NCI-H510A (cell line): ENCODE data around the gene ASIC2.

ENCODE experiments used
- DNase-seq: peaks from one replicate; lab custom pipeline; 2025; lab: John Stamatoyannopoulos, UW

The ASIC2 gene

GRCh38 chr17:33152783-33153182 lies 140.3 kb downstream of the ASIC2 start:
- DNase-seq: no peak

DNA sequence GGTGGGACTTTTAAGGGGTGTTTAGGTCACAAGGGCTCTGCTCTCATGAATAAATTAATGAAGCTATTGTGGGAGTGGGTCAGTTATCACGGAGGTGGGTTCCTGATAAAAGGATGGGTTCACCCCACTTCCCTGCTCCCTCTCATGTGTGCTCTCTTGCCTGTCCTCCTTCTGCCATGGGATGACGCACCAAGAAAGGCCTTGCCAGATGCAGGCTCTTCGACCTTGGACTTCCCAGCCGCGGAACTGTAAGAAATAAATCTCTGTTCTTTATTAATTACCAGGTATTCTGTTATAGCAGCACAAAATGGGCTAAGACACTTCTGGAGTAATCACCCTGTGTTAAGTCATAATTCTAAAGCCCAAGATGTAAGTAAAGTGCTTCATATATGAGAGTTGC lies 141.5 kb downstream of the ASIC2 start:
- DNase-seq: no peak

GRCh38 chr17:33145941-33146340 lies 147.2 kb downstream of the ASIC2 start:
- no peak for DNase-seq

- DNase-seq: no peak
Observed at GRCh38 chr17:33144837-33145236, 148.3 kb downstream of the ASIC2 start.

DNA sequence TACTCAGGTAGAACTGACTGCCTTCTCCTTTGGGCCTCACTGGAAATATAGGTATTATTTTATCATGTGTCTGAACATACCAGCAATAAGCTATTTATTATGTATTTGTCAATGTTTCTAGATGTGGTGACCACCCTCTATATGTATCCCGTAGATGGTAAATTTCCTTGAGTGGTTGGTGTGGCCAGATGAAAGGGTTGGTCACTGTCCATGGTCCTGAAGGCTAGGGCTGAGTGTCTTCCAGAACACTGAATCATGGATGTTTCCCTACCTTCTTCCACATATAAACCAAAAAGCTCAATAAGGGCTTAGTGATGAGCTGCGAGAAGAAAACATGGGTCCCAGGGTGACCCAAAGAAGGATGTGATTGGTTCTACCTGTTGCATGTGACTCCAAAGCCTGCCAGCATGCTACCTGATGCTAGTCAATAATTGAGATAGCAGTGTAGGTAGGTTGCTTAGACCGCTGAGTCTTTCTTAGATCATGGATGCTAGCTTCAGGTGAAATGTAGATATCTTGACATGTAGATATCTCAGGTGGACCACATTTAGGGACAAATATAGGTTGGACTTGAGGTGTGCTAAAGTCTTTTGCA lies 150.3 kb downstream of the ASIC2 start:
- no peak for DNase-seq

DNA sequence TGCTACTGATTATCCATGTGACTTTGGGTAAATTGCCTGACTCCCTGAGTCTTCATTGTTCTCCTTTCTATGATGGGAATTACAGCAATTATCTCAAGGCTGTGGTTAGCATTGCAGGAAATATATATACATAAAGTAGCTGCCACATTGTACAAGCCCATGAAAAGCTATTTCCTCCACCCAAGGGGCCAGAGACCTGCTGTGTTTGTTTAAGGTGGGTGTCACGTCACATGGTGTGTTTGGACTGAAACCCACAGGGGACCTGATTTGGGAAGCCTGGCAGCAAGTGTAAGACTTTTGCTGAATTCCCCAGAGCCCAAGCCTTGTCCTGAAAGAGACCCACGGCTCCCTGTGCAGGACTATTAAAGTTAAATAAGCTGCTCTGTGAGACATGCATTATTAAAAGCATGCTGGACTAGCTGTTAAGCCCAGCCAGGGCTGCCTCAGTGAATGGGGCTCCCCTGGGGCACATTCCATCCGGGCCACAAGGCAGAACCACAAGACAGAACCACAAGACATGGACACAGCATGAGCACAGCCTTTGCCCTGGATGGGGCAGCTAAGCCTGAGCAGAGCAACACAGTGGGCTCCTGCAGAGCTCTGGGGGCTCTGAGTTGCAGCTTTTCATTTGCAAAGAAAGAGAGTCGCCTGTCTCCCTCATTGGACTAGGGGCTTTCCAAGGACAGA lies 152.5 kb downstream of the ASIC2 start:
- DNase-seq: no peak

- no peak for DNase-seq
Observed at GRCh38 chr17:33138627-33139026, 154.5 kb downstream of the ASIC2 start.

GRCh38 chr17:33137426-33137825 lies 155.7 kb downstream of the ASIC2 start:
- DNase-seq: no peak

- no peak for DNase-seq
Observed at GRCh38 chr17:33135691-33136090, 157.4 kb downstream of the ASIC2 start.

DNA sequence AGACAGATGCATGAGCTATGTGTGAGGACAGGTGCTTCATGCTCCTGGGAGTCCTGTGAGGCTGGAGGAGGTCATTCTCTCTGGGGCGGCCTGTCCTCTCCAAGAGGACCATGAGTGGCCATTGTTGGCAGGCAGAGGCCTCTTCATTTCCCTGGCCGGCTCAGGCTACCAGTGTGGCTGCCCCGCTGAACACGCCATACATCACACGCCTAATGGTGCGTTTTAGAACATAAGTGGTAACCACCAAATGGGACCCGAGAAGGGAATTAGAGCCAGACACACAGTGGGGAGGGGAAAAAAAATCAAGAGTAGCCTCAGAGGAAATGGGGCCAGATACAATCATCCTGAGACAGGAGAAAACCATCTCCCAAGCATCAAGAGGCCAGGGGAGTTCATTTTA lies 161.5 kb downstream of the ASIC2 start:
- peak; percentile 8 for DNase-seq

GRCh38 chr17:33127706-33128105 lies 165.4 kb downstream of the ASIC2 start:
- DNase-seq: no peak

DNA sequence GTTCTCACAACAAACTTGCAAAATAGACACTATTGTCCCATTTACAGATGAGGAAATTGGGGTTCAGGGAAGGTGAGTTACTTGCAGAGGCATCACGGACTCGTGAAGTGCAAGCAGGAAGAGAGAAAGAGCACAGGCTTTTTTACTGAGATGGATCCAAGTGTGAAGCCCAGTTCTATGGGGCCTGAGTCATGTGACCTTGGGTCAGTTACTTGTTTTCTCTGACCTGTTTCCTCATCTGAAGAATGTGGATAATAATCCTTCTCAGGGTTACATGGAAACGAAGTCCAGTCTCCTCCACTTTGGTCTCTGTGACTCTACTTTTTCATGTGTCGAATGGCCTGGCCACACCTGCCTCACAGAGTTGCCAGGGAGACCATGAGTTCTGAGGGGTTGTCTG lies 167.0 kb downstream of the ASIC2 start:
- DNase-seq: no peak

DNA sequence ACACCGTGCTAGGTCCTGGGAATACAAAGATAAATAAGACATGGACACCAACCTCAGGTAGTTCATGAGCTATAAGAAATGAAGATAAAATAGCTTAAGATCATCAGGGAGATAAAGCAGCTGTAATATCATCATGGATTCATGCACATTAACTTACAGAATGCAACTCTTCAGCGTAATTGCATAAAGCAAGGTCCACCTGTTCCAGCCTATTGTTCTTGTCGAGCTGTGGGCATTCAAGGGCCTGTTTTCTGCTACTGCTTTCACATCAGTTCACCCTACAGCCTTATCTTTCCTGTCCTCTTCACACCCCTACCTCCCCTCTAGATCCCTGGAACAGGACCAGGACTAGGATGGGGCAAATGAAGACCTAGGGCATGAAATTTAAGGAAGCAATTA lies 167.5 kb downstream of the ASIC2 start:
- no peak for DNase-seq

DNA sequence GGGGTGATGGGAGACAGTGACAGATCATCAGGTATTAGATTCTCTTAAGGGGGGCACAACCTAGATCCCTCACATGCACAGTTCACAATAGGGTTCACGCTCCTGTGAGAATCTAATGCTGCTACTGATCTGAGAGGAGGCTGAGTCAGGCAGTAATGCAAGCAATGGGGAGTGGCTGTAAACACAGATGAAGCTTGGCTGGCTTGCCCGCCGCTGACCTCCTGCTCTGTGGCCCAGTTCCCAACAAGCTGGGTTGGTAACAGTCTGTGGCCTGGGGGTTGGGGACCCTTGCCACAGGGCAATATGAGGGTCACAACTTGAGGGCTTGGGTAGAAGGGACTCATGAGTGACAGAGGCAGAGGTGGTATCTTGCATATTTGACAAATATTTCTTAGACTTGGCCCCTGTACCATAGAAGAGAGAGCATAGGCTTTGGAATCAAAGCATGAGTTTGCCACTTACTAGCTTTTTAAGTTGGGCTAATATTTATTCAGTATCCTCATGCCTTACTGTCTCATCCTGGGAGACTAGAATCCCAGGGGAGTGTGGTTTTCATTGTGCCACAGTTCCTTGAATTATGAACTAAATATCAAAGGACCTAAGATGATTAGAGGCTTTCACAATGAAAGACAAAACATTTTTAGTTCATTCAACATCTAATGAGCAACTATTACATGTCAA lies 168.1 kb downstream of the ASIC2 start:
- no peak for DNase-seq

GRCh38 chr17:33124185-33124584 lies 168.9 kb downstream of the ASIC2 start:
- DNase-seq: no peak

- DNase-seq: no peak
Observed at GRCh38 chr17:33121756-33122155, 171.3 kb downstream of the ASIC2 start.

GRCh38 chr17:33121272-33121671 lies 171.8 kb downstream of the ASIC2 start:
- DNase-seq: no peak

GRCh38 chr17:33120103-33120502 lies 173.0 kb downstream of the ASIC2 start:
- no peak for DNase-seq

DNA sequence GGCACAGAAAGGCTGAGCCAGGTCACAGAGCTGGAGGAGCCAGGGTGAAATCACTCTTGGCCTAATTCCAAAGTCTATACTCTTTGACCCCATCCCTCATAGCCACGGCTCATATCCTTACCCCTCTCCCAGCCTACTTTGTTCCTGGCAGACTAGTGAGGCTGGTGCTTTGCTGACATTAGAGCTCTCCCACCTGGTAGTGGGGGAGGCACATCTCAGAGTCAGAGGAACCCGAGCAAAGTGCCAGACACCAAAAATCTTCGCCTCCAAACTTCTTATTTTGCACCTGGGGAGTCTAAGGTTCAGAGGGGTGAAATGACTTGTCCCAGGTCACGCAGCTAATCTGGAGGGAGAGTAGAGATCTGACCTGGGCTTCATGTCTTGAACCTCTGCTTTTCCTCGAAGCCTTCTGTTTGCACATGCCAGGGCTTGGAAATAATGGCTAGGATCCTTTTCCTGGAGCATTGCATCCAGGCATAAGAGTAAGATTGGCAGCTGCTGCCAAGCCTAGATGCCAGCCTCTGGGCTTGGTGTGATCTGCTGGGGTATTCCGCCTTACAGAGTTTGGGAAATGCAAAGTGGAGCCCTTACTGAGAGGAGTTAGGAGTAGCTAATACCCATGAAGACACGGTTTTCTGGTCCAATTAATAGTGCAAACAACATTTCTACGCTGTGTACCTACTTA lies 174.6 kb downstream of the ASIC2 start:
- no peak for DNase-seq

DNA sequence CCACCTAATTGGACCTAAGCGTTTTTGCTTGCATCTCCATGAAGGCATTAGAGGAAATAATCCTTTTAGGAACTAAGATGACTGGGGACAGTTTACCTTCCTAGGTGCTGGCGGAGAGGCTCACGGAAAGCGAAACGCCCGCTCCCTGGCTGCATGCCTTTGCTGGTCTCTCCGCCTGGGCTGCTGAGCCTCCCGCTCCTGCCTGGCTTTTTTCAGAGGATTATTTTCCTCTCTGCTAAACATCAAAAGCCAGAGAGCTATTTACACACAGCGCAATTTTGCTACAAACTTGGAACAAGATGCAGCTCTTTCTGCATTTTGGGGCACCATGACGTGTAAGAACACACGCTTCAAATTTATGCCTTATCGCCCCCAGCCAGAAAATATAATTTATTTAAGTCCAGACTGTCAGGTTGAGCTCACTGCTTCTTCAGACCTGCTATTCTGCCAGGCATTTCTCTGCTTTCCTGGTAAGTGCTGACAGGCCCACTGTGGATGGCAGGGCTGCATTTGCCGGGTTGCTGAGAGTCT lies 177.0 kb downstream of the ASIC2 start:
- DNase-seq: no peak

GRCh38 chr17:33115366-33115765 lies 177.7 kb downstream of the ASIC2 start:
- no peak for DNase-seq

- DNase-seq: no peak
Observed at GRCh38 chr17:33113991-33114370, 179.1 kb downstream of the ASIC2 start.
